B cell (primary cell): Measurements from ENCODE around the gene PTPRN2. TPM values are rescaled to one million over a fixed set of nuclear protein-coding genes. Genes with fewer than 3 reads are reported as not detected.

Source experiments
- ATAC-seq: fragments of 200-7000 bp; cut with Tn5 transposase; one replicate; pipeline ENCODE4 v1.10.0; 2021; ENCODE audit warnings: low read depth, mild to moderate bottlenecking, moderate number of reproducible peaks, moderate library complexity
- CTCF ChIA-PET: fragments of 350-600 bp; sonication (Branson Sonifier 250); formaldehyde crosslinking; loops from one replicate; lab custom pipeline; 2021; ENCODE audit warnings: antibody characterized with exemption, inconsistent platforms; lab: Charles Lee
- POLR2A ChIA-PET: fragments of 350-600 bp; sonication (Branson Sonifier 250); formaldehyde crosslinking; loops from one replicate; lab custom pipeline; 2021; ENCODE audit warnings: antibody characterized with exemption; lab: Charles Lee
- DNase-seq: peaks from one replicate; pipeline ENCODE4 v3.0.0; 2013
- H2AFZ ChIP-seq: 2 replicates; pipeline ENCODE4 v1.6.1; 2012; ENCODE audit warnings: mild to moderate bottlenecking, low read depth, low read length; ENCODE audit not compliant: insufficient read depth, poor library complexity, severe bottlenecking
- H3K27ac ChIP-seq, 2 donors: 1 replicate in 1 of 2; 2 replicates in 1 of 2; pipeline ENCODE4 v1.5.1; 2012 to 2013; ENCODE audit warnings: low read length in 2 of 2, mild to moderate bottlenecking in 2 of 2, moderate library complexity in 1 of 2
- H3K27me3 ChIP-seq, 4 experiments: fragments of 200-600 bp in 1 of 4; sonication (generic) in 1 of 4; replicated peaks in 1 of 4; 1 replicate in 2 of 4; 2 replicates in 2 of 4; pipeline versions ENCODE4 v1.6.1 to v1.7.0; 2013 to 2016; ENCODE audit warnings: low read length in 3 of 4, mild to moderate bottlenecking in 2 of 4, mixed read lengths in 1 of 4, moderate library complexity in 1 of 4; ENCODE audit not compliant: insufficient read depth in 4 of 4, control insufficient read depth in 3 of 4; ENCODE audit errors: control extremely low read depth in 1 of 4
- H3K36me3 ChIP-seq, 2 experiments: replicated peaks in 1 of 2; 1 replicate in 1 of 2; 2 replicates in 1 of 2; pipeline versions ENCODE4 v1.6.1 to v1.7.1; 2013; ENCODE audit warnings: low read length in 1 of 2; ENCODE audit not compliant: insufficient read depth in 2 of 2, control insufficient read depth in 1 of 2; ENCODE audit errors: control extremely low read depth in 1 of 2, extremely low read depth in 1 of 2
- H3K4me1 ChIP-seq, 2 donors: fragments of 200-600 bp in 1 of 2; sonication (generic) in 1 of 2; 1 replicate in 1 of 2; 2 replicates in 1 of 2; pipeline versions ENCODE4 v1.5.1 to v1.6.1; 2013 to 2017; ENCODE audit warnings: low read length in 2 of 2; ENCODE audit not compliant: control insufficient read depth in 2 of 2, insufficient read depth in 2 of 2
- H3K4me2 ChIP-seq: replicated peaks from 2 replicates; pipeline ENCODE3; 2012; ENCODE audit warnings: mild to moderate bottlenecking, low read depth, low read length; ENCODE audit not compliant: poor library complexity, severe bottlenecking
- H3K4me3 ChIP-seq, 5 experiments: fragments of 200-600 bp in 1 of 5; sonication (generic) in 1 of 5; 1 replicate in 3 of 5; 2 replicates in 2 of 5; pipeline versions ENCODE4 v1.5.1 to v1.7.0; 2011 to 2016; ENCODE audit warnings: low read length in 4 of 5, mild to moderate bottlenecking in 4 of 5, low read depth in 2 of 5, control low read depth in 1 of 5, moderate library complexity in 1 of 5; ENCODE audit not compliant: insufficient read depth in 1 of 5; ENCODE audit errors: control extremely low read depth in 1 of 5, extremely low read depth in 1 of 5
- H3K79me2 ChIP-seq: fragments of 200-600 bp; sonication (generic); one replicate; pipeline ENCODE4 v1.6.0; 2016; ENCODE audit warnings: low read length; ENCODE audit not compliant: control insufficient read depth, insufficient read depth
- H3K9ac ChIP-seq: fragments of 200-600 bp; sonication (generic); 2 replicates; pipeline ENCODE4 v1.6.1; 2017; ENCODE audit warnings: mild to moderate bottlenecking, low read length, moderate library complexity
- H3K9me3 ChIP-seq, 3 donors: one replicate each; pipeline versions ENCODE4 v1.6.1 to v1.7.1; 2013; ENCODE audit warnings: low read length in 2 of 3; ENCODE audit not compliant: control insufficient read depth in 2 of 3, insufficient read depth in 1 of 3; ENCODE audit errors: control extremely low read depth in 1 of 3
- H4K20me1 ChIP-seq: 2 replicates; pipeline ENCODE4 v1.6.0; 2012; ENCODE audit warnings: mild to moderate bottlenecking, low read length; ENCODE audit not compliant: insufficient read depth, control insufficient read depth, poor library complexity, severe bottlenecking
- H3K27ac Mint-ChIP-seq: one replicate; pipeline ENCODE4 v1.8.0; 2021; ENCODE audit warnings: mixed read lengths
- H3K27me3 Mint-ChIP-seq: one replicate; pipeline ENCODE4 v1.8.0; 2021; ENCODE audit warnings: mixed read lengths
- H3K4me1 Mint-ChIP-seq: one replicate; pipeline ENCODE4 v1.8.0; 2021; ENCODE audit warnings: mixed read lengths
- H3K4me3 Mint-ChIP-seq: one replicate; pipeline ENCODE4 v1.8.0; 2021; ENCODE audit warnings: mixed read lengths
- H3K9me3 Mint-ChIP-seq: one replicate; pipeline ENCODE4 v1.8.0; 2022; ENCODE audit warnings: mixed read lengths; ENCODE audit not compliant: insufficient read depth
- CTCF ChIP-seq: fragments of 200-600 bp; IDR thresholded peaks from one replicate; pipeline ENCODE4 v1.8.0; 2022; ENCODE audit warnings: antibody characterized with exemption, mild to moderate bottlenecking
- EZH2 ChIP-seq: IDR thresholded peaks from 2 replicates; pipeline ENCODE4 v1.6.1; 2012; ENCODE audit warnings: borderline replicate concordance, low read depth, mild to moderate bottlenecking, moderate library complexity, low read length; ENCODE audit not compliant: insufficient read depth, poor library complexity, severe bottlenecking
- WGBS: methylation state at CpG from one replicate; pipeline ENCODE4 v1.1.5; 2013; ENCODE audit warnings: missing lambda C conversion rate; ENCODE audit not compliant: insufficient coverage; 5-methylcytosine and 5-hydroxymethylcytosine counted together
- intact Hi-C: fragments of 100-400 bp; cut with micrococcal nuclease; formaldehyde crosslinking; loops from one replicate; pipeline ENCODE4 v1.10.0; 2022
- polyA plus RNA-seq: library from polyadenylated mRNA; depleted of rRNA; stranded (reverse); fragments of >200 nt; gene quantifications from 2 replicates; pipeline ENCODE4 v1.2.3, GENCODE V29; 2012
- total RNA-seq, 2 donors: library from RNA; stranded (reverse); fragments of 120-200 nt in 1 of 2; gene quantifications; 1 replicate in 1 of 2; 2 replicates in 1 of 2; pipeline versions ENCODE4 v1.2.3 to v1.2.4, GENCODE V29; 2013 to 2022

PTPRN2 gene
- total and polyA plus RNA-seq, 2 donors (not counting 1 experiment from before 2014, with no cell fraction given): 2.0 to 5.0 TPM

- intact Hi-C loops: no loop called here
- ATAC-seq (no peak), DNase-seq (no peak)
- peaks cover 2% of the 10 kb centered on the region for H3K9me3 Mint-ChIP-seq
- H3K4me1 Mint-ChIP-seq: no peaks in the 10 kb centered on the region
- no peaks in the 10 kb centered on the region for H3K27me3 Mint-ChIP-seq
- ChIA-PET POLR2A (no interaction called here), CTCF (no interaction called here)
- no peak overlapping the region for H3K9ac ChIP-seq
- H3K79me2 ChIP-seq: no peaks in the 10 kb centered on the region
- no peak overlapping the region for H3K4me3 Mint-ChIP-seq
- no peaks in the 10 kb centered on the region for H4K20me1 ChIP-seq
- TF ChIP-seq CTCF: no peak
- no peak for TF ChIP-seq EZH2
- H2AFZ ChIP-seq: no peak overlapping the region
- no peak overlapping the region for H3K27ac ChIP-seq
- 87% methylated on average over 12 of the region's 14 CpGs for WGBS
- no peaks in the 10 kb centered on the region for H3K4me1 ChIP-seq
- H3K36me3 ChIP-seq: no peaks in the 10 kb centered on the region
- H3K27me3 ChIP-seq: no peaks in the 10 kb centered on the region
- H3K9me3 ChIP-seq: peaks cover 0 to 38% (median 0%) of the 10 kb centered on the region in 3 donors
- no peak overlapping the region for H3K27ac Mint-ChIP-seq
- H3K4me3 ChIP-seq: no peak overlapping the region
- no peak overlapping the region for H3K4me2 ChIP-seq
Observed at GRCh38 chr7:158365267-158365666, 222.4 kb downstream of the PTPRN2 start.

GRCh38 chr7:158364451-158364850 is 223.2 kb downstream of the PTPRN2 start:
- no peak overlapping the region for H3K27ac ChIP-seq
- POLR2A ChIA-PET: no interaction called here
- ATAC-seq: no peak

More at GRCh38 chr7:158364451-158364850, 223.2 kb downstream of the PTPRN2 start:
- H3K27me3 Mint-ChIP-seq: no peaks in the 10 kb centered on the region
- no peak for DNase-seq
- no peaks in the 10 kb centered on the region for H3K79me2 ChIP-seq
- no peak overlapping the region for H2AFZ ChIP-seq
- H3K4me3 ChIP-seq: no peak overlapping the region
- 89% methylated on average over 8 of the region's 8 CpGs for WGBS
- intact Hi-C loops: no loop called here
- CTCF ChIA-PET: no interaction called here
- no peaks in the 10 kb centered on the region for H3K4me1 ChIP-seq
- H4K20me1 ChIP-seq: no peaks in the 10 kb centered on the region
- no peak overlapping the region for H3K4me3 Mint-ChIP-seq
- no peak for TF ChIP-seq CTCF
- no peak for TF ChIP-seq EZH2
- peaks cover 0 to 38% (median 0%) of the 10 kb centered on the region in 3 donors for H3K9me3 ChIP-seq
- H3K36me3 ChIP-seq: no peaks in the 10 kb centered on the region
- H3K4me1 Mint-ChIP-seq: no peaks in the 10 kb centered on the region
- no peak overlapping the region for H3K4me2 ChIP-seq
- no peak overlapping the region for H3K27ac Mint-ChIP-seq
- peaks cover 2% of the 10 kb centered on the region for H3K9me3 Mint-ChIP-seq
- H3K9ac ChIP-seq: no peak overlapping the region
- H3K27me3 ChIP-seq: no peaks in the 10 kb centered on the region
